ENCODE data around the gene SLC22A7.

DNA sequence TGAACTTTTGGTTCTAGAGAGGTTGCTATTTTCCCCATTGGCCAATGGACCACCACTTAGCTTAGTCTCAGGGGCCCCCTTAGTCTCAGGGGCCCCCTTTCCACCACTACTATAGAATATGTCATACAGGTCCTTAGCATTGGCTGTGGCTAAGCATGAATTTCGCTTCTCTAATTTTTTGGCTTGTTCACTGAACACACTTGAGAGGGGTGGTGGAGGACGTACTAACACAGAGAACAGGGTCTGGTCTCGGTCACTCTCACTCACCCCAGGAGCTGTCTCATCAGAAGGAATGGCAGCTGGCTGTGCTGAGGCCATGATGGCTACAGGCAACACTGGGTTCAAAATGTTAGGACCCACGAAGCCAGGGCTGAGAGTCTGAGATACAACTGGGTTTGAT lies 41.1 kb downstream of the SLC22A7 start:
- TF ChIP-seq, protein P1, sequence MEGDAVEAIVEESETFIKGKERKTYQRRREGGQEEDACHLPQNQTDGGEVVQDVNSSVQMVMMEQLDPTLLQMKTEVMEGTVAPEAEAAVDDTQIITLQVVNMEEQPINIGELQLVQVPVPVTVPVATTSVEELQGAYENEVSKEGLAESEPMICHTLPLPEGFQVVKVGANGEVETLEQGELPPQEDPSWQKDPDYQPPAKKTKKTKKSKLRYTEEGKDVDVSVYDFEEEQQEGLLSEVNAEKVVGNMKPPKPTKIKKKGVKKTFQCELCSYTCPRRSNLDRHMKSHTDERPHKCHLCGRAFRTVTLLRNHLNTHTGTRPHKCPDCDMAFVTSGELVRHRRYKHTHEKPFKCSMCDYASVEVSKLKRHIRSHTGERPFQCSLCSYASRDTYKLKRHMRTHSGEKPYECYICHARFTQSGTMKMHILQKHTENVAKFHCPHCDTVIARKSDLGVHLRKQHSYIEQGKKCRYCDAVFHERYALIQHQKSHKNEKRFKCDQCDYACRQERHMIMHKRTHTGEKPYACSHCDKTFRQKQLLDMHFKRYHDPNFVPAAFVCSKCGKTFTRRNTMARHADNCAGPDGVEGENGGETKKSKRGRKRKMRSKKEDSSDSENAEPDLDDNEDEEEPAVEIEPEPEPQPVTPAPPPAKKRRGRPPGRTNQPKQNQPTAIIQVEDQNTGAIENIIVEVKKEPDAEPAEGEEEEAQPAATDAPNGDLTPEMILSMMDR (IDR thresholded peaks at IDR 0.05): no peak
- TF ChIP-seq POLR2A (IDR thresholded peaks at IDR 0.05): no peak

Data from right lobe of liver (tissue), 4 donors.